OCI-LY7 (cell line): ENCODE results near the gene CCNB3.

Experiments
- CTCF ChIP-seq: fragments of 200-600 bp; sonication (generic); conservative IDR thresholded peaks from 2 replicates; pipeline ENCODE4 v1.5.1; 2014; ENCODE audit warnings: mild to moderate bottlenecking, antibody characterized with exemption, low read length, moderate library complexity, mixed read lengths
- EZH2phosphoT487 ChIP-seq: fragments of 200-600 bp; sonication (generic); IDR thresholded peaks from 2 replicates; pipeline ENCODE4 v1.6.1; 2018; ENCODE audit warnings: low read depth, borderline replicate concordance, mild to moderate bottlenecking, mixed run types, antibody characterized with exemption, low read length, moderate library complexity, mixed read lengths

- TF ChIP-seq EZH2phosphoT487 (no peak), CTCF (no peak)
Observed at GRCh38 chrX:50158593-50158992, 46.0 kb upstream of the CCNB3 start.
